Retinal pigment epithelial cell (primary cell): Measurements from ENCODE around the gene ANAPC4.
"Not testable (repeated sequence)": the region's sequence is repeated elsewhere in the genome, so short reads cannot be mapped to it uniquely, and the experiment has no call there.

Experiments
- DNase-seq: peaks from one replicate; pipeline ENCODE4 v3.0.0-alpha.2; 2010; ENCODE audit warnings: low read depth
- H3K4me3 ChIP-seq: 2 replicates; pipeline ENCODE4 v1.5.1; 2011; ENCODE audit warnings: mild to moderate bottlenecking, low read length, control low read depth, moderate library complexity
- TF ChIP-seq, protein P1 (sequence below): conservative IDR thresholded peaks from 2 replicates; pipeline ENCODE4 v1.5.1; 2011; ENCODE audit warnings: low read depth, low read length, control low read depth, inconsistent platforms

The ANAPC4 gene

DNA sequence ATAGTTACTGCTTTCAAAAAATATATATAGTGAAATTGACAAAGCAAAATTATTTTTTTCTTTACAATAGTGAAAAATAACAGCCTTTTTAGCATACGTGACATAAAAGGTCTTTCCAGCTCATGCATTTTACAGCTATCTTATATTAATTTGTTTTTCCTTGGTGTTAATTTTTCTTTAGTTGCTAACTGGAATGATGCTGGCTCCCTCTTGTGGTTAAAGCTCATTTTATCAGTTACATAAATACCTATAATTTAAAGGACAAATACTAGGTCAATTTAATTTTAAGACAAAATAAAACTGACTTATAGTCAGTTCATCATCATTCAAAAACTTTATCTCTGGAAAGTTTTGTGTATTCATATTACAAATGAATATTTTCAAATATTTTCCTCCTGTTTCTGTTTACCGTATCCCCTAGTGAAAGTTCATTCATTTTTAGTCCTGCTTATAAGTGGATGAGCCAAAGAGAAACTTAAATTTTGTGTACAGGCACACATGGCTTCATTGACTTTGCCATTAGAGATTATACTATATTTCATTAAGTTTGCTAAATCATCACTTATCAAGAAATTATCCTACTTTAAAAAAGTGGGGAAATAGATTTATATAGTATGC is 9.9 kb upstream of the ANAPC4 start:
- TF ChIP-seq, protein P1, sequence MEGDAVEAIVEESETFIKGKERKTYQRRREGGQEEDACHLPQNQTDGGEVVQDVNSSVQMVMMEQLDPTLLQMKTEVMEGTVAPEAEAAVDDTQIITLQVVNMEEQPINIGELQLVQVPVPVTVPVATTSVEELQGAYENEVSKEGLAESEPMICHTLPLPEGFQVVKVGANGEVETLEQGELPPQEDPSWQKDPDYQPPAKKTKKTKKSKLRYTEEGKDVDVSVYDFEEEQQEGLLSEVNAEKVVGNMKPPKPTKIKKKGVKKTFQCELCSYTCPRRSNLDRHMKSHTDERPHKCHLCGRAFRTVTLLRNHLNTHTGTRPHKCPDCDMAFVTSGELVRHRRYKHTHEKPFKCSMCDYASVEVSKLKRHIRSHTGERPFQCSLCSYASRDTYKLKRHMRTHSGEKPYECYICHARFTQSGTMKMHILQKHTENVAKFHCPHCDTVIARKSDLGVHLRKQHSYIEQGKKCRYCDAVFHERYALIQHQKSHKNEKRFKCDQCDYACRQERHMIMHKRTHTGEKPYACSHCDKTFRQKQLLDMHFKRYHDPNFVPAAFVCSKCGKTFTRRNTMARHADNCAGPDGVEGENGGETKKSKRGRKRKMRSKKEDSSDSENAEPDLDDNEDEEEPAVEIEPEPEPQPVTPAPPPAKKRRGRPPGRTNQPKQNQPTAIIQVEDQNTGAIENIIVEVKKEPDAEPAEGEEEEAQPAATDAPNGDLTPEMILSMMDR: peak; percentile 62

DNA sequence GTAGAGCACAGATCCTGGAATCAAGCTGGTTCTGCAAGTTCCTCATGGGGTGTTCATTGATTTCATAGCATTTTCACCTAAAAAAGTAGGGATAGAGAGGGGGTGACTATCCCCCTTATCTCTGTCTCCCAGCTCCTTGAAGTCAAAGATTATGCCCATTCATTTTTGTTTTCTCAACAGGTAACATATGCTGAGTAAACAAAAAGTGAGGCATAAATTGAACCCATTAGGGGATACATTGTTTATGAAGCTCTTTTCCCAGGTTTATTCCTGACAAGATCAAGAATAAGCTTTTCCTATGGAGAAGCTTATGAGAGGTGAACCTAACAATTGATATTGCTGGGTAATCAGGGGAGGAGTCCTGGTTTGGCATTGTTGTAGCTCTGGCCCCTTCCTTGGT is 9.2 kb upstream of the ANAPC4 start:
- no peak overlapping the region for H3K4me3 ChIP-seq
- TF ChIP-seq, protein P1: no peak
- no peak for DNase-seq

More for the DNA sequence above, 9.9 kb upstream of the ANAPC4 start:
- H3K4me3 ChIP-seq: no peak overlapping the region
- DNase-seq: no peak

DNA sequence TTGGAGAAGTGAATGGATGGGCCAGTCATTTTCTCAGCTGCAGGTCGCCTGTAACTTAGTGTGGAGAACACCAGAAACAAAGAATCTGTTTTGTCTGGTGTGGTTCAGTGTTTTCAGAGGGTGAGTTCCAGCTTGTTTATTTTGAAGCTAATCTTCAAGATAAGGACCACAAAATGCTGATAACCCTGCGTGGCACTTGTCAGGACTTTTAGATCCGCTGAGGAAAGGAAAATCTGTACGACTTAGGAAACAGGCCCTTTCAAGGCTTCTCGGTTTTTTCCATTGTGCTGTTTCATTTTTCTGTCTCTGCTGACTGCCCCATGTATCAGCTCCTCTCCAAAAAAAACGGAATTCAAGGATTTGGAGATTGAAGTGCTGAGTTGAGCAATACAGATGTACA is 8.7 kb upstream of the ANAPC4 start:
- TF ChIP-seq, protein P1: no peak
- no peak overlapping the region for H3K4me3 ChIP-seq
- no peak for DNase-seq

DNA sequence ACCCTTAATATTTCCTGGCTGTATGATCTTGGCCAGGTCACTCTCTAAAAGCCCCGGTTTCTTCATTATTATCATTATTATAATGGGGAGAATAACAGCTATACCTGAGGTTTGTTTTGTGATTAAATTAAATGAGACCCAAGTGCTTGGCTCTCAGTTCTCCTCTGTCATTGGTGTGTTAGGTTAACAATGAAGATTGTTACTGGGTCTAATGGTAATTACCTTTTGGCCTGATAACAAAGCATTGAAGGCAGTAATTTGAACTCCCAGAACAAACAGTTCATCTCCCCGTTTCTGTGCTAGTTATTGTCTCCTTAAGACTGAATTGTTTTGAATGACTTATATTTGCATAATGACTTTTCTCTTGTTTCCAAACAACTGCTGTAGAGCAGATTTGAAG is 6.8 kb upstream of the ANAPC4 start:
- DNase-seq: no peak
- H3K4me3 ChIP-seq: no peak overlapping the region
- TF ChIP-seq, protein P1: no peak

DNA sequence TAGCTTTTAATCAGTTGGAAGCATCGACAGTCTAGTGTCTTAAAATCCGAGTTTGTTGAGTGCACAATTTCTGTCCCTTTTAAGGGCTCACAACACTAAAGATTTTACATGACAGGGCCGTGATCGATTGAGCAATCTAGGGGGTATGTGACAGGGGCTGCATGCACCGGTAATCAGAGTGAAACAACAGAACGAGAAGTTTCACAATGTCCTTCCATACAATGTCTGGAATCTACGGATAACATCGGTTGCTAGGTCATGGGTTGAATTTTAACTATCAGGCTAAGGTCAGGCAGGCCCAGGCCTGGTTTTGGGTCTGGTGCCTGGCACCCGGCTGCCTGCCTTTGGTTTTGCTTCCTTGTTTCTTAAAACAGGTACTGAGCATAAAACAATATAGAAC is 4.5 kb upstream of the ANAPC4 start:
- not testable (repeated sequence) for DNase-seq, H3K4me3 ChIP-seq

DNA sequence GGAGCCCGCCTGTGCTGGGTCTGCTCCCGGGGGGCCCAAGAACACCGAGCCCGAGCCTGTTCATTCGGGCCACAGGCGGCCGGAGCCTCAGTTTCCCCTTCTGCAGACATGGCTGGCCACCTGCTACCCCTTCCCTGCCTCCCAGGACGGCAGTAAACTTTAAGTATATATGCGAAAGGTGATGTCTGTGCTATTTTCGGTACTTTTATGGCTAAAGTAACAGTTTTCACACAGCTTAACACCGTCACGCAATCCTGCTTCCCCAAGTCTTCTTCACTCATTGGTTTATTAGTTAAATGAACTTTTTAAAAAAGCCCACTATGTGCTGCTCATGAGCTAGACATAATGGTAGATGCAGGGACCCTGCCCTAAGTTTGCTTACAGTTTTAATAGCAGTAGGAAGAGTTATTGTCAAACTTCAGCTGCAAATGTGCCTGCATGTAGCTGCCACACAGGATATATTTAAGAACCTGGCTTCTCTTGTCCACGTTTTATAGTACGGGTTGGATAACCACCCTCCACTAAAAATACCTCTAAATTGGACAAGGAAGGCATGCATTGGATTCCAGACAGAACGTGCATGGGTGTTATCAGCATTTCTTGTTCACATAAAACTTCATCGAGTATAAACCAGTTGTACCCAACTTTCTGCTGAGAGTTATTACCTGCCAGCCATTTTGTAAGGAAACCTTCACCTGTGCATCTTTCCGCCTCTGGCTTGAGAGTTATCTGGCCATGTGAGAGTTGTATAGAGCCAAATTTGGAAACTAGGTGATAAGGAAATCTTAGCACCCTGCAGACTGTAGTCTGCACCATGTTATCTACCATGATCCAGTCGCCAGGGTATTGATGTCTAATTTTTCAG is 741 bp downstream of the ANAPC4 start:
- peak overlapping the region; percentile 93 for H3K4me3 ChIP-seq
- TF ChIP-seq, protein P1: no peak
- DNase-seq: no peak

DNA sequence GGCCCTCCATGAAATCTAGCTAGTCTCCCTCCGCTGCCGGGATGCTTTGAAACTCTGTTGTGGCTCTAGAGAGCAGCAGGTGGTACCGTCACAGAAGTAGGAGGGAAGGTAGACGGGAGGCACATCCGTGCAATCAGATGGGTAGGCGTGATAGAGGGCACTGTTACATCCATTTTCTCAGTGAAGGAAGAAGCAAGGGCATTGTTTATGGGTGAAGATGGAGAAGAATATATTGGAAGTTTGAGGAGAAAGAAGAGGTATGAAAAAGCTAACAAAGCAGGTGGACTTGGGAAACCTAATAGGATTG is 1.3 kb downstream of the ANAPC4 start:
- H3K4me3 ChIP-seq: no peak overlapping the region
- TF ChIP-seq, protein P1: no peak
- DNase-seq: no peak
